Activated CD4-positive, alpha-beta memory T cell treated with anti-CD3 and anti-CD28 coated beads for 36 hours (primary cell): ENCODE data around the gene TEX54. TPM values are rescaled to one million over a fixed set of nuclear protein-coding genes. Genes with fewer than 3 reads are reported as not detected.
A peak's percentile ranks its signal among the peaks of the same experiment; 100 is the strongest.
"Not testable (repeated sequence)": the region's sequence is repeated elsewhere in the genome, so short reads cannot be mapped to it uniquely, and the experiment has no call there.

Experiments used
- CTCF ChIA-PET: fragments of 350-600 bp; sonication (Branson Sonifier 250); formaldehyde crosslinking; loops from one replicate; lab custom pipeline; 2021; ENCODE audit warnings: antibody characterized with exemption, inconsistent platforms; lab: Charles Lee
- POLR2A ChIA-PET: fragments of 350-600 bp; sonication (Branson Sonifier 250); formaldehyde crosslinking; loops from one replicate; lab custom pipeline; 2021; ENCODE audit warnings: antibody characterized with exemption; lab: Charles Lee
- DNase-seq: peaks from one replicate; pipeline ENCODE4 v3.0.0-alpha.2; 2020
- H3K27ac Mint-ChIP-seq: one replicate; pipeline ENCODE4 v1.8.0; 2021; ENCODE audit warnings: mixed read lengths
- H3K27me3 Mint-ChIP-seq: one replicate; pipeline ENCODE4 v1.8.0; 2021; ENCODE audit warnings: mixed read lengths
- H3K36me3 Mint-ChIP-seq: one replicate; pipeline ENCODE4 v1.8.0; 2021; ENCODE audit warnings: mixed read lengths
- H3K4me1 Mint-ChIP-seq: one replicate; pipeline ENCODE4 v1.8.0; 2021; ENCODE audit warnings: low read depth, mixed read lengths
- H3K4me3 Mint-ChIP-seq: one replicate; pipeline ENCODE4 v1.8.0; 2021; ENCODE audit warnings: mild to moderate bottlenecking, mixed read lengths
- H3K9me3 Mint-ChIP-seq: one replicate; pipeline ENCODE4 v1.8.0; 2021; ENCODE audit warnings: mixed read lengths
- intact Hi-C: fragments of 100-400 bp; cut with micrococcal nuclease; formaldehyde crosslinking; loops from one replicate; pipeline ENCODE4 v1.15.1; 2023
- total RNA-seq, 2 experiments: library from RNA; stranded (reverse); gene quantifications; one replicate each; pipeline ENCODE4 v1.2.3, GENCODE V29; 2021

TEX54 gene
- total RNA-seq, 2 experiments from 2014 or later: 0.53 TPM; not detected in 1

DNA sequence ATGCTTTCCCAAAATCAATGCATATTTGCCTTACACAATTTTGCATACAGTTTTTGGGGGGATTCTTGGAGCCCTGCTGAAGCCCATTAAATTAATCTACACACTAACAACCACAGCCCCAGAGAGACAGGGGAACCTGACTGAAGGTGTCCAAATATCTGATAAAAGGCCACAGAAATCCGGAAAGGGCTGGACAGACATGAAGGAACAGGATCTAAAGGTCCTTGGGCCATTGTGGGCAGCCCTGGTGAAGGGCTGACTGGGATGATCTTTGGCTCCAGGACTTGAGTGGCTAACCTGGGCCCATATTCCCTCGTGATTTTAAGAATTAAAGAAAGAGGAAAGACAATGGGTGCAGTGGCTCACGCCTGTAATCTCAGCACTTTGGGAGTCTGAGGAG lies 13.5 kb upstream of the TEX54 start:
- no peak for DNase-seq
- CTCF ChIA-PET: no interaction called here
- POLR2A ChIA-PET: no interaction called here
- Mint-ChIP-seq H3K4me1 (peaks cover 3% of the 10 kb centered on the region), H3K27ac (no peak overlapping the region), H3K4me3 (no peak overlapping the region), H3K36me3 (no peaks in the 10 kb centered on the region), H3K27me3 (no peaks in the 10 kb centered on the region), H3K9me3 (no peaks in the 10 kb centered on the region)
- intact Hi-C loops: no loop called here

- DNase-seq: no peak
- POLR2A ChIA-PET: interaction anchor here (0.6 to 7.0 kb wide), 2 partner anchors 9 to 71 kb away, joined by 4 to 443 read pairs; no protein-coding TSS in a partner anchor
- Mint-ChIP-seq H3K4me3 (no peak overlapping the region), H3K9me3 (no peaks in the 10 kb centered on the region), H3K27ac (no peak overlapping the region), H3K4me1 (peaks cover 8% of the 10 kb centered on the region), H3K36me3 (peaks cover 4% of the 10 kb centered on the region), H3K27me3 (no peaks in the 10 kb centered on the region)
- CTCF ChIA-PET: interaction anchor here (0.6 kb wide), 1 partner anchor 111 kb away, joined by 3 read pairs; no protein-coding TSS in a partner anchor
- intact Hi-C loops: loop anchor here (5.0 kb wide), 2 partner anchors 232 to 287 kb away; partner anchors contain the start of genes EML3 and ROM1
These were observed 11.5 kb upstream of the TEX54 start for GRCh38 chr11:62844154-62844553.

DNA sequence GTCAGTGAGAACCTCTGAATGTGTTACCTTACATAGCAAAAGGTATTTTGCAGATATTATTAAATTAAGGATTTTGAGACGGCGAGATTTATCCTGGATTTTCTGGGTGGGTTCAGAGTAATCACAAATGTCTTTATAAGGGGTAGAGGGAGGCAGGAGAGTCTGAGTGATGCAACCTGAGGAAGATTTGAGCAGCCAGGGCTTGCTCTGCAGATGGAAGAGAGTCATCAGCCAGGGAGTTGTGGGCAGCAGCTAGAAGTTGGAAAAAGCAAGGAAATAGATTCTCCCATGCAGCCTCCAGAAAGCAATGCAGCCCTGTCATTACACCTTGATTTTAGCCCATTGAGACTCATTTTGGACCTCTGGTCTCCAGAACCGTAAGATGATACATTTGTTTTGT lies 10.8 kb upstream of the TEX54 start:
- Mint-ChIP-seq H3K27ac (no peak overlapping the region), H3K4me1 (peaks cover 12% of the 10 kb centered on the region), H3K9me3 (no peaks in the 10 kb centered on the region), H3K4me3 (peak overlapping the region; percentile 39), H3K36me3 (peaks cover 7% of the 10 kb centered on the region), H3K27me3 (no peaks in the 10 kb centered on the region)
- no peak for DNase-seq
- intact Hi-C loops: loop anchor here (5.0 kb wide), 2 partner anchors 231 to 286 kb away; partner anchors contain the start of genes EML3 and ROM1
- ChIA-PET POLR2A (interaction anchor here (0.6 to 7.0 kb wide), 4 partner anchors 10 to 71 kb away, joined by 3 to 443 read pairs (median 6); partner anchors contain the start of genes NXF1 and TMEM179B), CTCF (no interaction called here)

DNA sequence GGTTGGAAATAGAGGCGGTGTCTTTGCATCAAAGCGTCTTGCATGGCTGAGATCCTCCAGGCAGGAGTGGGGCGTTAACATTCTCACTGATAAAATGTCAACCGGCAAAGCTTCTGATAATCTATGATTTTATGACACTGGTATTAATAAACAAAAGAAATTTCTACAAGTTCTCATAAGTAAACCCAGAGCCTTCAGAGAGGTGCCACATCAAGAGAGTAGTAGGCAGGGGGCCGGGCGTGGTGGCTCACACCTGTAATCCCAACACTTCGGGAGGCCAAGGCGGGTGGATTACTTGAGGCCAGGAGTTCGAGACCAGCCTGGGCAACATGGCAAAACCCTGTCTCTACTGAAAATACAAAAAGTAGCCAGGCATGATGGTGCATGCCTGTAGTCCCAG lies 10.2 kb upstream of the TEX54 start:
- H3K27ac Mint-ChIP-seq, H3K36me3 Mint-ChIP-seq, H3K4me3 Mint-ChIP-seq, H3K27me3 Mint-ChIP-seq, DNase-seq, CTCF ChIA-PET, H3K9me3 Mint-ChIP-seq: not testable (repeated sequence)
- H3K4me1 Mint-ChIP-seq: peaks cover 12% of the 10 kb centered on the region
- POLR2A ChIA-PET: interaction anchor here (1.0 to 7.0 kb wide), 3 partner anchors 11 to 56 kb away, joined by 3 to 443 read pairs (median 7); partner anchors contain the start of genes NXF1 and TMEM179B
- intact Hi-C loops: loop anchor here (1.0 to 5.0 kb wide), 3 partner anchors 12 to 286 kb away; partner anchors contain the start of genes EML3 and ROM1

GRCh38 chr11:62842171-62842741 lies 9.6 kb upstream of the TEX54 start:
- DNase-seq: peak; percentile 67

GRCh38 chr11:62841361-62842170 lies 8.9 kb upstream of the TEX54 start:
- POLR2A ChIA-PET: interaction anchor here (0.6 to 7.0 kb wide), 45 partner anchors 9 to 299 kb away, joined by 3 to 443 read pairs (median 5); partner anchors contain the start of genes B3GAT3, BSCL2, C11orf98 and CSKMT
- Mint-ChIP-seq H3K27me3 (no peaks in the 10 kb centered on the region), H3K4me3 (no peak overlapping the region), H3K4me1 (peaks cover 18% of the 10 kb centered on the region), H3K27ac (no peak overlapping the region), H3K9me3 (no peaks in the 10 kb centered on the region), H3K36me3 (peaks cover 13% of the 10 kb centered on the region)
- DNase-seq: peak; percentile 88
- CTCF ChIA-PET: interaction anchor here (0.6 to 3.4 kb wide), 8 partner anchors 9 to 1683 kb away, joined by 3 to 32 read pairs (median 4); partner anchors contain the start of genes SLC3A2, TEX54 and TMEM179B
- intact Hi-C loops: loop anchor here (1.0 to 5.0 kb wide), 5 partner anchors 14 to 284 kb away; partner anchors contain the start of genes EML3, ROM1 and TTC9C

More at GRCh38 chr11:62842171-62842741, 9.6 kb upstream of the TEX54 start:
- intact Hi-C loops: loop anchor here (1.0 to 5.0 kb wide), 3 partner anchors 13 to 285 kb away; partner anchors contain the start of genes EML3 and ROM1
- ChIA-PET CTCF (interaction anchor here (3.4 kb wide), 1 partner anchor 55 kb away, joined by 32 read pairs; the partner anchor contains the start of gene TMEM179B), POLR2A (interaction anchor here (1.0 to 7.0 kb wide), 16 partner anchors 10 to 299 kb away, joined by 3 to 443 read pairs (median 15); partner anchors contain the start of genes BSCL2, C11orf98, CSKMT and EEF1G)
- Mint-ChIP-seq H3K4me1 (peaks cover 17% of the 10 kb centered on the region), H3K9me3 (no peaks in the 10 kb centered on the region), H3K4me3 (no peak overlapping the region), H3K27ac (no peak overlapping the region), H3K27me3 (no peaks in the 10 kb centered on the region), H3K36me3 (peaks cover 12% of the 10 kb centered on the region)

DNA sequence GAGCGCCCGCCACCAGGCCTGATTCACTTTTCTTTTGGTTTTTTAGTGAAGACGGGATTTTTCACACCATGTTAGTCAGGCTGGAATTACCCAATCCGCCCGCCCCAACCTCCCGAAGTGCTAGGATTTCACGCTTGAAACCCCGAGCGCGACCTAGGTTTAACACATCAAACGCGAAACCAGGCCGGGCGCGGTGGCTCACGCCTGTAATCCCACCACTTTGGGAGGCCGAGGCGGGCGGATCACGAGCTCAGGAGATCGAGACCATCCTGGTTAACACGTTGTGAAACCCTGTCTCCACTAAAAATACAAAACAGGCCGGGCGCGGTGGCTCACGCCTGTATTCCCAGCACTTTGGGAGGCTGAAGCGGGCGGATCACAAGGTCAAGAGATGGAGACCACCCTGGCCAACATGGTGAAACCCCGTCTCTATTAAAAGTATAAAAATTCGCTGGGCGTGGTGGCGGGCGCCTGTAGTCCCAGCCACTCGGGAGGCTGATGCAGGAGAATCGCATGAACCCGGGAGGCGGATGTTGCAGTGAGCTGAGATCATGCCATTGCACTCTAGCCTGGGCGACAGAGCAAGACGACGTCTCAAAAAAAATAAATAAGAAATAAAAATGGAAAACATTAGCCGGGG lies 8.2 kb upstream of the TEX54 start:
- H3K27ac Mint-ChIP-seq, H3K9me3 Mint-ChIP-seq, H3K27me3 Mint-ChIP-seq, H3K4me3 Mint-ChIP-seq: not testable (repeated sequence)
- DNase-seq: peak; percentile 91
- ChIA-PET CTCF (interaction anchor here (0.6 to 3.4 kb wide), 9 partner anchors 8 to 1682 kb away, joined by 3 to 32 read pairs (median 3); partner anchors contain the start of genes SLC3A2, TEX54 and TMEM179B), POLR2A (interaction anchor here (0.6 to 7.0 kb wide), 46 partner anchors 8 to 298 kb away, joined by 3 to 443 read pairs (median 5); partner anchors contain the start of genes B3GAT3, BSCL2, C11orf98 and CSKMT)
- Mint-ChIP-seq H3K36me3 (peaks cover 16% of the 10 kb centered on the region), H3K4me1 (peaks cover 23% of the 10 kb centered on the region)
- intact Hi-C loops: loop anchor here (1.0 to 5.0 kb wide), 6 partner anchors 36 to 284 kb away; partner anchors contain the start of genes EML3, NXF1, ROM1 and TAF6L

DNA sequence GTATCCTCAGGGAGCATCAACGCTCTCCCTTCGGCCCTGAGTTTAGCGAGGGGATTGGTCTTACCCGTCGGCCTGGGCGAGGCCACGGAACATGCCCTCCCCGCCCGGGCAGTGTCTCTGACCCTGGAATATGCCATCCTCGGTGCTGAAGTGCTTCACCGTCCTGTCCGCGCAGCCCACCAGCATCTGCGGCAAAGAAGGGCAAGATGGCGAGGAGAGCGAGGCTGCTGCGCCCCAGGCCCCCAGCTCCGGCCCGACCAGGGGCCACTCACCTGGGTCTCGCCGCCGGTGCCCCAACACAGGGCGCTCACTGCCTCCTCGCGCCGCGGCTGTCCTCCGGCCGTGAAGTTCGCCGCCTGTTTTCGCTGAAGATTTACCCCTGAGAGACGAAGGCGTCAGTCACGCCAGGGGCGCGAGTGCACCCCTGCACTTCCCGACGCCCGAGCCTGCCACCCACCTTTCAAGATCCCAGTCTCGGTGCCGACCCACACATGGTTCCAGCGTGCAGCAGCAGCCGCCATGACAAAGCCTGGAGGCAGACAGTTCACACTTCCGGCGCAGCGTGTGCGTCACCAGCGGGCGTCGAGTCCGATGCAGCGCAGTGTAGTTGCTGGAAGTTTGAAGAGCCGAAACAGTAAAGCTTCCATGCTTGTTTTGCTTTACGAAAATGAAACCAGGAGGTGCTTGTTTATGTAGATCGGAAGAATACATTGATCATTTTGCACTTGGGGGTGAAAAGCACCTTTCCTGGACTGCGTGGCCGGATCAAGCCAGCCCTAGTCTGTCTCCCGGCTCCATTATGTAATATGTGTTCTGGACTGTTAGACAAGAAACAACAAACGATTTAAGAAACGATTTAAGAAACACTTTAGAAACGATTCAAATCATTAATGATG lies 6.7 kb upstream of the TEX54 start, which contains the start of gene WDR74:
Gene WDR74 (minus strand): TSS at position 541 of the 896 bp plus-strand sequence. CDS start 20 bp downstream, at position 521.
- intact Hi-C loops: loop anchor here (1.0 kb wide), 4 partner anchors 8 to 130 kb away; partner anchors contain the start of genes TMEM179B and TMEM223
- H3K4me3 Mint-ChIP-seq: no peak within 1 kb of the TSS
- no peaks in the 10 kb centered on the region for H3K9me3 Mint-ChIP-seq
- DNase-seq: peak; percentile 96
- ChIA-PET CTCF (interaction anchor here (0.9 to 3.4 kb wide), 4 partner anchors 8 to 53 kb away, joined by 3 to 32 read pairs (median 8); partner anchors contain the start of genes STX5 and TMEM179B), POLR2A (interaction anchor here (0.7 to 7.0 kb wide), 13 partner anchors 7 to 265 kb away, joined by 3 to 443 read pairs (median 6); partner anchors contain the start of genes BSCL2, EEF1G, GNG3 and NXF1)
- H3K27ac Mint-ChIP-seq: no peak within 1 kb of the TSS
- H3K27me3 Mint-ChIP-seq: no peaks in the 10 kb centered on the region
- H3K4me1 Mint-ChIP-seq: peaks cover 32% of the 10 kb centered on the region
- peaks cover 28% of the 10 kb centered on the region for H3K36me3 Mint-ChIP-seq

DNA sequence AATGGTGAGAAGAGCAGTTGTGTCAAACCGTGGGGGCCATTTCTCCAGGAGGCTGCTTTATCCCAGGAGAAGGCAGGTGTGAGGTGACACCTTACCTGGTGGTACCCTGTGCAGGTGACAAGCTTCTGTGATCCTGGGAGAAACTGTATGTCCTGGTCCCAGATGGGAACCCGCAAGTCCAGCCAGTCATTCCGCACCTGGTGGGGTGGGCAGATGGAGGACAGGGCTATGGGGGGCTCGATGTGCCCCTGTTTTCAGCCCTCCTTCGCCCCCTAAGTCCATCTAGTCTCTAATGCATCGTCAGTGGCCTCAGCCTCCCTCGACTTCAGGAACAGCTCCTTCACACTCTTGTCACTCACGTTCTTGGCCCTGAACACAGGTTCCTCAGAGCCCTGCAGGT lies 2.7 kb upstream of the TEX54 start:
- no peaks in the 10 kb centered on the region for H3K27me3 Mint-ChIP-seq
- POLR2A ChIA-PET: interaction anchor here (1.3 kb wide), 1 partner anchor 45 kb away, joined by 3 read pairs; the partner anchor contains the start of gene SLC3A2
- H3K36me3 Mint-ChIP-seq: peaks cover 37% of the 10 kb centered on the region
- intact Hi-C loops: no loop called here
- DNase-seq: no peak
- CTCF ChIA-PET: no interaction called here
- no peak overlapping the region for H3K4me3 Mint-ChIP-seq
- no peaks in the 10 kb centered on the region for H3K9me3 Mint-ChIP-seq
- peaks cover 46% of the 10 kb centered on the region for H3K4me1 Mint-ChIP-seq
- no peak overlapping the region for H3K27ac Mint-ChIP-seq
